Measurements from ENCODE around the gene SYCP2L.
"Not testable (repeated sequence)": the region's sequence is repeated elsewhere in the genome, so short reads cannot be mapped to it uniquely, and the experiment has no call there.

SYCP2L gene

GRCh38 chr6:10960171-10960570, 73.3 kb downstream of the SYCP2L start:
- no peak for DNase-seq

GRCh38 chr6:10961837-10962236, 75.0 kb downstream of the SYCP2L start:
- DNase-seq, result no peak

- DNase-seq, result no peak
Measured at GRCh38 chr6:10962673-10963072, 75.8 kb downstream of the SYCP2L start.

- DNase-seq, result no peak
Measured at GRCh38 chr6:10963113-10963512, 76.3 kb downstream of the SYCP2L start.

DNA sequence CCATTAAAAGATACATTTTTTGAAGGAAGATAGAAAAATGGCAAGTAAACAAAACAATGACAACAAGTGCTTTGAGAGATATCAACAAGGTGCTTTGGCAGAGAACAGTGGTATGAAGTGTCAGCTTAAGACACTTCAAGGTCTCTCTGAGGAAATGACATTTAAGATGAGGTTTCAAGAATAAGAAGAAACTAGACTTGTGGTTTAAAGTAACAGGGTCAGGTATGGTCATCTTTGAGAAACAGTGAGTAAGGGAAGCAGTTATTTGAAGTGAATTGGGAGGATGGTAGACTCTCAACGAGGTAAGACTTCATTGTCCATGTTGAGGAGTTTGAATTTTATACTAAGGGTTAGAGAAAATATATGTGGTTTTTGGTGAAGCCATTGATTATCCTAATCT, 77.8 kb downstream of the SYCP2L start:
- DNase-seq, result no peak

GRCh38 chr6:10968776-10969175, 81.9 kb downstream of the SYCP2L start:
- no peak for DNase-seq

GRCh38 chr6:10970731-10971130, 83.9 kb downstream of the SYCP2L start:
- no peak for DNase-seq

DNA sequence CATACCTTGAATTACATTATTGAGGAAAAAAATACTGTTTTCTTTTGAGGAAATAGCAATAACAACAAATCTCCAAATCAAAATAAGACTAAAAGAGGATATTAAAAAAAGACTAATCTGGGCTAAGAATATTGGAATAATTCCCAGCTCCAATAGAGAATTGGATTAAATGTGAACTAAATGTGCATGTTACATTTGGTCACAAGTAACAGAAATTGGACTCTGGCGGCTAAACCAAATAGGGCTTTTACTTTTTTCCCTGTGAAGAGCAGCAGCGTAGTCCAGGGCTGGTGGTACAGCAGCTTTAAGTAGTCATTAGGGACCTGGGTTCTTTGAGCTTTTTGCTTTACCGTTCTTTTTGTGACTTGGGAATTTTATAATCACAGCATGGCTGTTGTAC, 85.3 kb downstream of the SYCP2L start:
- DNase-seq, result no peak

GRCh38 chr6:10976571-10976970, 89.7 kb downstream of the SYCP2L start:
- no peak for DNase-seq

GRCh38 chr6:10977231-10977968, 90.5 kb downstream of the SYCP2L start:
- no peak for DNase-seq

- no peak for DNase-seq
Measured at GRCh38 chr6:10979603-10980002, 92.8 kb downstream of the SYCP2L start.

GRCh38 chr6:10981409-10981808, 94.6 kb downstream of the SYCP2L start:
- DNase-seq, result no peak

DNA sequence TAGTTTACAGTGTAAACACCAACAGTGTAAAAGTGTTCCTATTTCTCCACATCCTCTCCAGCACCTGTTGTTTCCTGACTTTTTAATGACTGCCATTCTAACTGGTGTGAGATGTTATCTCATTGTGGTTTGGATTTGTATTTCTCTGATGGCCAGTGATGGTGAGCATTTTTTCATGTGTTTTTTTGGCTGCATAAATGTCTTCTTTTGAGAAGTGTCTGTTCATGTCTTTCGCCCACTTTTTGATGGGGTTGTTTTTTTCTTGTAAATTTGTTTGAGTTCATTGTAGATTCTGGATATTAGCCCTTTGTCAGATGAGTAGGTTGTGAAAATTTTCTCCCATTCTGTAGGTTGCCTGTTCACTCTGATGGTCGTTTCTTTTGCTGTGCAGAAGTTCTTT, 98.1 kb downstream of the SYCP2L start:
- DNase-seq, result not testable (repeated sequence)

GRCh38 chr6:10989587-10989986, 102.7 kb downstream of the SYCP2L start:
- DNase-seq, result no peak

DNA sequence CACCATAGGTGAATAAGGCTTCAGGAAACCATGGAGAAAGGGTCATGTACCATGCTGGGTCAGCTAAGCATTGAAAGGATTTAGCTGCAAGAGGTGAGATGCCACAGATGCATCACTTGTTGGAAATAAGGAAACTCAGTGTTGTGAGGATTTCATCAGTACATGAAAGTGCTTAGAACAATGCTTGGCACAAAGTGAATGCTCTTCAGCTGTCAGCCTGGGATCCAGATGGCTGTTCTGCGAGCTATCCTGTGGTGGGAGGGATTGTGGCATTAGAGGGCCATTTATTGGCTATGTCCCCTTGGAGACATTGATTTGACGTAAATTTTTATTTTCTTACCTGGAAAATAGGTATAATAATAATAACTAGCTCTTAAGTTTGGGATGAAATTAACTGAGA, 104.3 kb downstream of the SYCP2L start:
- no peak for DNase-seq

DNA sequence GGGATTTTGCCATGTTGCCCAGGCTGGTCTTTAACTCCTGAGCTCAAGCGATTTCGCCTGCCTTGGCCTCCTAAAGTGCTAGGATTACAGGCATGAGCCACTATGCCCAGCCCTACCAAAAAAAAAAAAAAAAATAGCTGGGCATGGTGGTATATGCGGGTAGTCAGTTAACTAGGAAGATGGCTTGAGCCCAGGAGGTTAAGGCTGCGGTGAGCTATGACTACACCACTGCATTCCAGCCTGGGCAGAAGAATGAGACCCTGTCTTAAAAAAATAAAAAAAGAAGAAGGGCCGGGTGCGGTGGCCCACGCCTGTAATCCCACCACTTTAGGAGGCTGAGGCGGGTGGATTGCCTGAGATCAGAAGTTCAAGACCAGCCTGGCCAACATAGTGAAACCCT, 107.0 kb downstream of the SYCP2L start:
- no peak for DNase-seq

- no peak for DNase-seq
Measured at GRCh38 chr6:10995114-10995707, 108.4 kb downstream of the SYCP2L start.

DNA sequence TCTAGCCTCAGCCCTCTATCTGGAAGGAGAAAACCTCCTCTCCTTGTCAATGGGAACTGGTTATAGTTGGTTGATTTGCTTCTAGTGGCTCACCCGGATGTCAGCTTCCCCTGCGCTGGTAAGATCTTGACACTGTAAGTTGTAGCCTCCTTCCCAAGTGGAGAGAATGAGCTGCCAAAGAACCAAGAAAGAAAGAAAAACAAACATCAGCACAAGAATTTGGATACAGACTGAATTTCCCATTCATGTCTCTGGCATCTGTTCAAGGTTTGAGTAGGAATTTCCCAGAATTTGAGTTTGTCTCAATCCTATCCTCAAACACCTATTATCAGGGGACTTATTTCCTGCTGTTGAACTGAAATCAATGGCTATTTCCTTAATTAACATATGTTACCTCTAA, 113.1 kb downstream of the SYCP2L start:
- DNase-seq, result no peak

DNA sequence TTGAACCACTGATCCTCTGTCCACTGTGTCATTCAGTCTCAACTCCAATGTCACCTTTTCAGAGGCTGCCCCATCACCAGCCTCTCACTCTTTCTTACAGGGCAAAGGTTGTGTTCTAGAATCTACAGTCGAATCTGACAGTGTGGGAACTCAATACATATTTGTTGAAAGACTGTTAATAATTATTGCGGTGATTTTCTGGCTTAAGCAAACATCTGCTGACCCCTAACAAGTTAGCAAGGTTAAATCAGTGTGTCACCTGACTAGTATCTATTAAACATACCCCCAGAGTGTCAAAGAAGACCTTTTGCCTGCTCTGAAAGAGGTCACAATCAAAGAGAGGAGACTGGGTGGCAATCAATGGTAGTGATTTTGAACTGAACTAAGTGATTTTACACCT, 115.3 kb downstream of the SYCP2L start:
- no peak for DNase-seq

DNA sequence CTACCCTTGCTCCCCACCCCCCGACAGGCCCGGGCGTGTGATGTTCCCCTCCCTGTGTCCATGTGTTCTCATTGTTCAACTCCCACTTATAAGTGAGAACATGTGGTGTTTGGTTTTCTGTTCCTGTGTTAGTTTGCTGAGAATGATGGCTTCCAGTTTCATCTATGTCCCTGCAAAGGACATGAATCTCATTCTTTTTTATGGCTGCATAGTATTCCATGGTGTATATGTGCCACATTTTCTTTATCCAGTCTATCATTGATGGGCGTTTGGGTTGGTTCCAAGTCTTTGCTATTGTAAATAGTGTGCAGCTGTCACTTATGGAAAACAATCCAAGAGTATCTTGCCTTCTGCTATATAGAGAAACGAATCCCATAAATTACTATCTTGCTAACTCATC, 116.4 kb downstream of the SYCP2L start:
- not testable (repeated sequence) for DNase-seq

- no peak for DNase-seq
Measured at GRCh38 chr6:11006061-11006460, 119.2 kb downstream of the SYCP2L start.

GRCh38 chr6:11007715-11008608, 121.1 kb downstream of the SYCP2L start:
- no peak for DNase-seq

DNA sequence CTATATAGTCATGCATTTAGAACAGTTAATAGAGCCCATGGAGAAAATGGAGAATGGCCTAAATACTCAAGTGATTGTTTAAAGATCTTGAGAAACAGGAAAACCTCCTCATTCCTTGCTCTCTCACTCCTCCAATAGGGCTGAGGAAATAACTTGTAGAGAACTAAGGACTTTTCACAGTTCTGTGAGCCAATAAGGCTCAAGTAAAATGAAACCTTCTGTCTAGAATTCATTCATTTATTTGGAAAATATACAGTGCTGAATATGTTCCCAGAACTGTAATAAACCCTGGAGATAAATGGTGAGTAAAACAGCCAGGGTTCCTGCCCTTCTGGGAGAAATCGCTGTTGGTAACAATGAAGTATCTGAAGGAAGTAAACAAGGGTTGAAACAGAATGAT, 122.0 kb downstream of the SYCP2L start:
- no peak for DNase-seq

DNA sequence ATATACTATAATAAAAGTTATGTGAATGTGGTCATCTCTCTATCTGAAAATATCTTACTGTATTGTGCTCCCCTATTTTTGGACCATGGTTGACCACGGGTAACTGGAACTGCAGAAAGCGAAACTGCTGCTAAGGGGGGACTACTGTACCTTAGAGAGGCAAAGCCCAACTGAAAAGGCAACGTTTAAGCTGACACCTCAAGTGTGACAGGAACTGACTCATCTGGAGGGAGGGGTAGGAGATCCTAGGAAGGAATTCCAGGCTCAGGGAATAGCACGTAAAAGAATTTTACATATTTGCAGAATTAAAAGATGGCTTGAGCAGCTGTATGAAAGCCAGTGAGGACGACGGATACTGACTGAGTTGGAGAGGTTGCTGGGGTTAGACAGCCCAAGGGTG, 122.5 kb downstream of the SYCP2L start:
- no peak for DNase-seq
